CD4-positive, alpha-beta T cell treated with Interleukin-2 at 100 ng/mL for 4 hours (primary cell): ENCODE results near the gene STPG3.

Source experiments
- DNase-seq: peaks from one replicate; pipeline ENCODE4 v3.0.0-alpha.2; 2020; ENCODE audit warnings: low spot score

The STPG3 gene

GRCh38 chr9:137222190-137223077 is 28.7 kb upstream of the STPG3 start, which contains the start of gene RNF208:
RNF208 (minus strand) TSS chr9:137222240; CDS start chr9:137221212, 1,028 bp downstream.
- DNase-seq = no peak

DNA sequence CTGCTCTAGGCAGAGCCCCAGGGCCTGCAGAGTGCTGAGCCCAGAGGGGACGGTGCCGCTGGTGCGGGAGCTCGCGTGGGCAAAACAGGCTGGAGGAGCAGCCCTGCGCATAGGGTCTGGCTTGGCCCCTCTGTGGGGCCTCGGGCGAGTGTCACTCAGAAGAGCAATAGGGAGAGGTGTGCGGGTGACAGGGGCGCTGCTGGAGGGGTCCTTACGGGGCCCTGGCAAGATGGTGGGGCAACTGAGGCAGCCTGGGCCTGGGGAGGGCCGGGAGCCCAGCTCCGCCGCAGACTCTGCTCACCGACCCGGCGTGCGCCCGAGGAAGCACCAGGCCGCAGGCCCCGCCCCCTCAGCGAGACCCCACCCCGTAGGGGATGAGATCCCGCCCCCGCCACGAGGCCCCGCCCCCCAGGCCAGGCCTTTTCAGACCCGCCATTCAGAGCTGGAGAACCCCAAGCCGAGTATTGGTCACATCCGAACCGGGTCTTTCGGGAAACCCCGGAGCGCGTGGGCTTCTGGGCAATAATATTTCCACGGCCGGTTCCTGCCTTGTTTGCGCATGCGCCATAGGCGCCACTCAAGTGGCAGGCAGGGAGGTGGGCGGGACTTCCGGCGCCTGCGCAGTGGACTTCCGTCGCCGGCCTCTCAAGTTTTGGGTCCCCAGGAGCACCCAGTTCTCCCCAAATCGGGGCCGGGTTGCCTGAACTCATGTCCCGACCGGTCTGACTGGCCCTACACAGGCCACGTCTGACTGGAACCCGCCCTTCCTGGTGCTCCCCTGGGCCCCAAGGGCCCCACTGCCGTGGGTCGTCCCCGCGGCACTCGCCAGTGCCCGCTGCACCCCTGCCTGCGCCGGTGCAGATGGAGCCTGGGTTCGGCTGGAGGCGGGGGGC is 27.8 kb upstream of the STPG3 start:
- DNase-seq = peak; percentile 99

- DNase-seq = no peak
Measured at GRCh38 chr9:137224830-137225694, 26.0 kb upstream of the STPG3 start, which contains the start of gene CYSRT1. CYSRT1 (plus strand) TSS chr9:137225174; CDS start chr9:137225622, 448 bp downstream.

GRCh38 chr9:137225699-137226331 is 25.3 kb upstream of the STPG3 start:
- DNase-seq = no peak

DNA sequence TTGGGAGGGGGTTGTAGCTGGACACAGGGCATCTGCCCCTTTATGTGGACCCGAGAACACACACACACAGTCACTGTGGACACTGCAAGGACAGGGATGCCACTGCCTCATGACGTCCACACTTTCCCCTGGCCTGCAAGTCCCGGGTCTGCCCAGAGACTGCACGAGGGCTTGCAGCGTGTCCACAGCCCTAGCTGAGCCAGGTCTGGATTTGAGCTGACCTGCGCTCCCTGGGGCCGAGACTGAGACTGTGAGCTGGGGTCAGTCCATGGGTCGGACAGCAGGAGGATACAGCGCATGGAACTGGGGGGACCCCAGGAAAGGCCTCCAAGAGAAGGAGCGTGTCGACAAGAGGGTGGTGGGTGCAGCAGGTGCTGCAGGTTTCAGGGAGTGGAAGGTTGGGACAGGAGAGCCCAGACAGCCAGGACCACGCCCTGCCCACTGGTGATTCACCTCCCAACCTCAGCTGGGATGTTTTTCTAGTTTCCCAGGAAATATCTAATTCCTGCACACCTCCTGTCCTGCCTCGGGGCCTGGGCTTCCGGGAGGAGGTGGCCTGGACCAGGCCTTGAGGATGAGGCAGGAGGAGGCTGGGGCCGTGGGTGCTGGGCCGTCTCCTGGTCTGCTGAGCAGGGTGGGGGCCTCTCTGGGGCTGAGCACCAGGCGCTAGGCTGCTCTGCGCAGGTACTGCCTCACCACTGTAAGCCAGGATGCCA is 24.6 kb upstream of the STPG3 start:
- no peak for DNase-seq

DNA sequence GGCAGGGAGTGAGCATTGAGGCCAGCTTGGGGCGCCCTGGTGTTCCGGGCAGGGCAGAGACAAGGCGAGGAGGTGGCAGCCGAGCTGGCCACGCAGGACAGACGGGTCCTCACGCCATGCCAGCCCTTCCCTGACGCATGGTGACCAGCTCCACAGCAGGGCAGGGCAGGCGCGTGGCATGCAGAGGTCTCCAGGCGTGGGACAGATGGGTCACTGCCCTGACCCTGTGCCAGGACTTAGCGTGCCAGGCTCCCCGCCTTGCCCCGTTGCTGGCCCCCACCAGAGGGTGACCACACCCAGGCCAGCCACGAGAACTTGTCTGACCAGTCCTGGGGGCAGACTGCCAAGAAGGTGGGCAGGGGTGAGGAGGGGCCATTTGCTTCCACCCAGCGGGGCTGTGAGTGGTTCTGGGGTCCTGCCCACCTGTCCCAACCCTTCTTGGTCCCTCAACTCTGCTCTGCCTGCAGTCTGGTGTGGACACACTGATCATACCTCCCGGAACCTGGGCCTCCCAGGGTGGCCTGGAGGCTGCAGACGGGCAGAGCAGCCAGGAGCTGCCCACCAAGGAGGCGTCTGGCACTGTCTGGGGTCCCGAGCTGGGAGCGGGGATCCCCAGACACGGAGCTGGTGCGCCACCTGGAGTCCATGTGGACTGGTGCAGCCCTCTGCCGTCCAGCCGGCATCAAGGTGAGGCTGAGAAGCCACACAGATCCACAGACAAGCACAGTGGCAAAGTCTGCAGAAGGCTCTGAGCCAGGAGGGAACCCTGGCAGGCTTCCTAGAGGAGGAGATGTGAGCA is 23.8 kb upstream of the STPG3 start, which contains the start of gene RNF224:
Gene RNF224, plus strand, starts transcription at position 449 of the 799 bp plus-strand sequence. CDS start 834 bp downstream, outside the sequence.
- peak; percentile 82 for DNase-seq

- DNase-seq = no peak
Measured at GRCh38 chr9:137227853-137228505, 23.1 kb upstream of the STPG3 start.

- no peak for DNase-seq
Measured at GRCh38 chr9:137228506-137228967, 22.5 kb upstream of the STPG3 start.

- no peak for DNase-seq
Measured at GRCh38 chr9:137228968-137229896, 21.9 kb upstream of the STPG3 start.

- DNase-seq = no peak
Measured at GRCh38 chr9:137229903-137230704, 21.0 kb upstream of the STPG3 start.

DNA sequence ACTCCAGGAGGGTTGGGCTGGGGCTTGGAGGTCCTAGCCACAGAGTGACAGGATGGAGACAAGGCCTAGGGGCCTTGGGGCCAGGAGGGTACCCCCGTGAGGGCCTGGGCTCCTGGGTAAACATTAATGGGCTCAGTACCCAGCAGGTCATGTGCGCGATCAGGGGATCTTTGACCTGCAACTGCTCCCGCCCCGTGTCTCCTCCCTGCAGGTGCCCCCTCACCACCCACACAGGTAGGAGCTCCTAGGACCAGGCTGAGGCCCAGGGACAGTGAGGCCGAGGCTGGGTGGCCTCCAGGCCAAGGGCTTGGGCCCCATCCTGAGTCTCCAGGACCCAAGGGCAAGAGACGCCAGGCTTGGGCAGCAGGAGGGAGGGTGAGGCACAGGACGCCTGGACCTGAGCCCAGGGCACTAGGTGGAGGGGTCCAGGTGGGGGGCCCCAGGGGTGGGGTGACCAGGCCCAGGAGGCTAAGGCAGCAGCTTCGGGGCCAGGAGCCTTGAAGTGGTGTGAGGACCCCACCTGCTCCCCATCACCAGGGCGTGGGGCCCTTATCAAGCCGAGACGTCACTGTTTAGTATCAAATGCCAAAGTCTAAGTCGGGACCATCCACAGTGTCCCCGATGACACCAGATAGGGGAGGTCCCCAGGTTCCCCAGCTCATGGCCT is 20.2 kb upstream of the STPG3 start, which contains the start of gene SLC34A3:
Gene SLC34A3, plus strand, starts transcription at position 197 of the 667 bp plus-strand sequence. CDS start 802 bp downstream, outside the sequence.
- DNase-seq = no peak

- DNase-seq = no peak
Measured at GRCh38 chr9:137231372-137232039, 19.6 kb upstream of the STPG3 start.

DNA sequence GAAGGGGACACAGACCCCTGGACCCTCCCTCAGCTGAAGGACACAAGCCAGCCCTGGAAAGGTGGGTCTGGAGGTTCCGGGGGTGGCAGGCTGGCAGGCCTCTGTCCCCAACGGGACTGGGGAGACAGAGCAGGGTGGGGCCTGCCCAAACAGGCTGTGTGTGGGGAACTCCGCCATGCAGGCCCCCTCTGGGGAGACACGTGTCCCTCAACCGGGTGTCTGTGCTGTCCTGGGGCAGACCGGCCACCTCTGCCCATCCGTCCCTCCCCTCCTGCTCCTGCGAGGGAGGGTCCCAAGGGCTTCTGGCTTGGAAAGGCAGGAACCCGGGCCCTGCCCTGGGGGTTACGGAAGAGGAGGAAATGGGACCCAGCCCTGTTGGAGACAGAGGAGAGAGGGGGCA is 19.0 kb upstream of the STPG3 start:
- no peak for DNase-seq

GRCh38 chr9:137232510-137232909 is 18.6 kb upstream of the STPG3 start:
- no peak for DNase-seq

DNA sequence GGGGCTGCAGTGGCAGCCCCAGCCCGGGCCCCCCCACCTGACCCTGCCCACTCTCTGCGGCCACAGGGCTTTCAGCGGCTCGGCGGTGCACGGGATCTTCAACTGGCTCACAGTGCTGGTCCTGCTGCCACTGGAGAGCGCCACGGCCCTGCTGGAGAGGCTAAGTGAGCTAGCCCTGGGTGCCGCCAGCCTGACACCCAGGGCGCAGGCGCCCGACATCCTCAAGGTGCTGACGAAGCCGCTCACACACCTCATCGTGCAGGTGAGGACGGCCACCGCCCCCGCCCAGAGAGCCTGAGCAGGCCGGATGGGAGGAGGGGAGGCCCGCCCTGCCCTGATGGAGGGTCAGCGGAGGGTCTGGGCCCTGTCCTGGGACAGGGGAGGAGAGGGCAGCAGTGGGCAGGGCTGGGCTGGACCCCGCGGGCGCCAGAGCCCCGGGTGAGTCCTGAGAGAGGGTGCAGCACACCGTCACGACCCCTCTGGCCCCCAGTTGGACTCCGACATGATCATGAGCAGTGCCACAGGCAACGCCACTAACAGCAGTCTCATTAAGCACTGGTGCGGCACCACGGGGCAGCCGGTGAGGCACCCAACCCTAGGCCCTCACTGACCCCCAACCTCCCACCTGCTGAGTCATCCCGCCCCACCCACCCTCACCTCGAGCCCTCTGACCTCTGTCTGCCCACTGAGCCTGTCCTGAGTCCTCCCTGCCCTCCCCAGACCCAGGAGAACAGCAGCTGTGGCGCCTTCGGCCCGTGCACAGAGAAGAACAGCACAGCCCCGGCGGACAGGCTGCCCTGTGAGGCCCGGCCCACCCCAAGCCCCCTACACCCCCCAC is 17.7 kb upstream of the STPG3 start:
- no peak for DNase-seq
